Testis (tissue), 2 donors: ENCODE results near the gene ANKRD55.

Experiments
- CTCF ChIP-seq, 3 experiments: fragments of 450-650 bp in 2 of 3; fragments of 200-600 bp in 1 of 3; sonication (generic) in 1 of 3; IDR thresholded peaks; one replicate each; pipeline ENCODE4 v1.5.1; 2016 to 2019; ENCODE audit warnings: antibody characterized with exemption in 3 of 3, mild to moderate bottlenecking in 2 of 3, moderate library complexity in 1 of 3
- POLR2A ChIP-seq: fragments of 450-650 bp; IDR thresholded peaks from one replicate; pipeline ENCODE4 v1.6.1; 2017; ENCODE audit warnings: antibody characterized with exemption, mild to moderate bottlenecking, moderate library complexity

GRCh38 chr5:56077796-56078233, 155.3 kb downstream of the ANKRD55 start:
- TF ChIP-seq CTCF (IDR thresholded peaks at IDR 0.05) (no peak), POLR2A (no peak)
